Ovary (tissue), 9 donors: ENCODE results near the gene LMX1A. TPM values are rescaled to one million over a fixed set of nuclear protein-coding genes. Genes with fewer than 3 reads are reported as not detected.

Source experiments
- DNase-seq, 5 donors: peaks; one replicate each; pipeline ENCODE4 v3.0.0-alpha.2; 2019 to 2020
- H3K27ac ChIP-seq, 2 donors: fragments of 200-600 bp; one replicate each; pipeline versions ENCODE4 v1.5.1 to v1.8.0; 2019 to 2022
- H3K27me3 ChIP-seq: fragments of 200-600 bp; one replicate; pipeline ENCODE4 v1.8.0; 2022
- H3K36me3 ChIP-seq: fragments of 200-600 bp; sonication (generic); one replicate; pipeline ENCODE4 v1.5.1; 2019
- H3K4me1 ChIP-seq: one replicate; pipeline ENCODE4 v1.8.1; 2013; ENCODE audit warnings: mild to moderate bottlenecking, moderate library complexity; ENCODE audit not compliant: insufficient read depth
- H3K4me3 ChIP-seq: fragments of 200-600 bp; sonication (generic); one replicate; pipeline ENCODE4 v1.5.1; 2017
- H3K9me3 ChIP-seq, 2 donors: fragments of 200-600 bp in 1 of 2; sonication (generic) in 1 of 2; one replicate each; pipeline versions ENCODE4 v1.5.1 to v1.8.1; 2013 to 2019; ENCODE audit warnings: mild to moderate bottlenecking in 1 of 2, moderate library complexity in 1 of 2
- CTCF ChIP-seq, 3 donors: fragments of 450-650 bp in 2 of 3; fragments of 200-600 bp in 1 of 3; IDR thresholded peaks; one replicate each; pipeline versions ENCODE4 v1.5.1 to v1.8.0; 2016 to 2022; ENCODE audit warnings: antibody characterized with exemption in 3 of 3, mild to moderate bottlenecking in 1 of 3
- EP300 ChIP-seq: sonication (generic); formaldehyde crosslinking; IDR thresholded peaks from one replicate; pipeline ENCODE4 v1.6.1; 2017; ENCODE audit warnings: antibody characterized with exemption
- POLR2A ChIP-seq: fragments of 450-650 bp; IDR thresholded peaks from one replicate; pipeline ENCODE4 v1.6.1; 2017; ENCODE audit warnings: antibody characterized with exemption, mild to moderate bottlenecking, moderate library complexity
- WGBS, 3 donors: extraction: QIAGEN DNeasy Blood & Tissue Kit in 1 of 3; methylation state at CpG; one replicate each; pipeline versions ENCODE4 v1.1.5 to v1.1.7; 2013 to 2017; 5-methylcytosine and 5-hydroxymethylcytosine counted together
- intact Hi-C, 4 donors: fragments of 100-400 bp; cut with DNase I; formaldehyde crosslinking; loops; one replicate each; pipeline versions ENCODE4 v1.11.0 to v1.15.1; 2022 to 2023
- polyA plus RNA-seq, 2 donors: library from polyadenylated mRNA; stranded (reverse); fragments of 200-250 nt in 1 of 2; fragments of 350-450 nt in 1 of 2; fragmentation: Illumina TruSeq in 1 of 2; extraction: RNeasy Lipid Tissue Mini Kit (QIAGEN cat#74804) in 1 of 2; gene quantifications; one replicate each; pipeline ENCODE4 v1.2.3, GENCODE V29; 2013 to 2014
- total RNA-seq, 7 donors: library from RNA; depleted of rRNA in 2 of 7; stranded (reverse); fragments of >200 nt in 2 of 7; fragmentation: NEBNext Ultra II Directional in 3 of 7; extraction: Animal tissue kit (Norgen Biotek cat#: 25700) in 3 of 7; gene quantifications; one replicate each; pipeline versions ENCODE4 v1.1.0 to v1.2.4, GENCODE V29; 2016 to 2023
- donor health status: DM: no; HTN: no; CAD: no; lungs with moderate emphysema.
- donor health status: DM: no; HTN: no; CAD: no.
- donor health status: Bipolar disorder and iron deficiency.
- donor health status: DM: yes; HTN: yes; CAD: no.
- donor health status: DM: no; HTN: no; CAD: no.
- donor health status: DM: yes; HTN: yes; CAD: no.

The LMX1A gene
- total and polyA plus RNA-seq, 9 donors: 0.15 TPM; not detected in 8

- 8 to 36% (median 15%) methylated on average over 3 of the region's 3 CpGs for WGBS, 3 donors
- Histone ChIP-seq H3K27me3 (no peaks in the 10 kb centered on the region), H3K9me3 (no peaks in the 10 kb centered on the region), H3K4me3 (no peak overlapping the region), H3K4me1 (no peaks in the 10 kb centered on the region), H3K27ac (no peak overlapping the region), H3K36me3 (no peaks in the 10 kb centered on the region)
- TF ChIP-seq CTCF (IDR thresholded peaks at IDR 0.05): no peak
- TF ChIP-seq POLR2A: no peak
- TF ChIP-seq EP300: no peak
- no peak for DNase-seq
- intact Hi-C loops: no loop called here
Measured at GRCh38 chr1:165350840-165351239, 5.7 kb downstream of the LMX1A start.

GRCh38 chr1:165345502-165345901, 11.0 kb downstream of the LMX1A start:
- no peaks in the 10 kb centered on the region for H3K9me3 ChIP-seq
- H3K4me3 ChIP-seq: no peak overlapping the region
- WGBS, 3 donors: 55 to 57% (median 55%) methylated on average over 7 of the region's 7 CpGs
- H3K4me1 ChIP-seq: no peaks in the 10 kb centered on the region
- no peaks in the 10 kb centered on the region for H3K27me3 ChIP-seq
- no peak overlapping the region for H3K27ac ChIP-seq
- TF ChIP-seq EP300: no peak
- no peak for TF ChIP-seq POLR2A
- no peak for TF ChIP-seq CTCF (IDR thresholded peaks at IDR 0.05)
- no peak for DNase-seq
- no peaks in the 10 kb centered on the region for H3K36me3 ChIP-seq
- intact Hi-C loops: no loop called here

GRCh38 chr1:165344736-165345135, 11.8 kb downstream of the LMX1A start:
- H3K4me1 ChIP-seq: no peaks in the 10 kb centered on the region
- H3K4me3 ChIP-seq: no peak overlapping the region
- H3K27ac ChIP-seq: no peak overlapping the region
- no peaks in the 10 kb centered on the region for H3K9me3 ChIP-seq
- no peak for DNase-seq
- 23 to 36% (median 30%) methylated on average over 3 of the region's 3 CpGs for WGBS, 3 donors
- H3K36me3 ChIP-seq: no peaks in the 10 kb centered on the region
- H3K27me3 ChIP-seq: no peaks in the 10 kb centered on the region
- intact Hi-C loops: no loop called here
- TF ChIP-seq POLR2A: no peak
- no peak for TF ChIP-seq EP300
- TF ChIP-seq CTCF (IDR thresholded peaks at IDR 0.05): no peak

GRCh38 chr1:165344198-165344597, 12.3 kb downstream of the LMX1A start:
- Histone ChIP-seq H3K4me3 (no peak overlapping the region), H3K9me3 (no peaks in the 10 kb centered on the region), H3K27ac (no peak overlapping the region), H3K27me3 (no peaks in the 10 kb centered on the region), H3K4me1 (no peaks in the 10 kb centered on the region), H3K36me3 (no peaks in the 10 kb centered on the region)
- intact Hi-C loops: no loop called here
- DNase-seq: no peak
- WGBS, 3 donors: 29 to 40% (median 32%) methylated on average over 2 of the region's 2 CpGs
- TF ChIP-seq POLR2A (no peak), EP300 (no peak), CTCF (IDR thresholded peaks at IDR 0.05) (no peak)

- Histone ChIP-seq H3K27ac (no peak overlapping the region), H3K27me3 (no peaks in the 10 kb centered on the region), H3K4me3 (no peak overlapping the region), H3K4me1 (no peaks in the 10 kb centered on the region), H3K9me3 (no peaks in the 10 kb centered on the region), H3K36me3 (no peaks in the 10 kb centered on the region)
- intact Hi-C loops: no loop called here
- TF ChIP-seq CTCF (IDR thresholded peaks at IDR 0.05) (no peak), POLR2A (no peak), EP300 (no peak)
- 55 to 70% (median 61%) methylated on average over 2 of the region's 2 CpGs for WGBS, 3 donors
- DNase-seq: no peak
Measured at GRCh38 chr1:165342587-165342986, 13.9 kb downstream of the LMX1A start.
